NK-92 treated with Interleukin-12 subunit alpha and Interleukin-12 subunit beta, amount 100 ng/mL, for 24 hours (cell line): ENCODE data around the gene TKTL1.
"Not testable (repeated sequence)": the region's sequence is repeated elsewhere in the genome, so short reads cannot be mapped to it uniquely, and the experiment has no call there.

Source experiments
- DNase-seq: peaks from one replicate; lab custom pipeline; 2025; lab: John Stamatoyannopoulos, UW

Gene TKTL1

GRCh38 chrX:154309041-154309775 lies 13.6 kb downstream of the TKTL1 start:
- DNase-seq = no peak

DNA sequence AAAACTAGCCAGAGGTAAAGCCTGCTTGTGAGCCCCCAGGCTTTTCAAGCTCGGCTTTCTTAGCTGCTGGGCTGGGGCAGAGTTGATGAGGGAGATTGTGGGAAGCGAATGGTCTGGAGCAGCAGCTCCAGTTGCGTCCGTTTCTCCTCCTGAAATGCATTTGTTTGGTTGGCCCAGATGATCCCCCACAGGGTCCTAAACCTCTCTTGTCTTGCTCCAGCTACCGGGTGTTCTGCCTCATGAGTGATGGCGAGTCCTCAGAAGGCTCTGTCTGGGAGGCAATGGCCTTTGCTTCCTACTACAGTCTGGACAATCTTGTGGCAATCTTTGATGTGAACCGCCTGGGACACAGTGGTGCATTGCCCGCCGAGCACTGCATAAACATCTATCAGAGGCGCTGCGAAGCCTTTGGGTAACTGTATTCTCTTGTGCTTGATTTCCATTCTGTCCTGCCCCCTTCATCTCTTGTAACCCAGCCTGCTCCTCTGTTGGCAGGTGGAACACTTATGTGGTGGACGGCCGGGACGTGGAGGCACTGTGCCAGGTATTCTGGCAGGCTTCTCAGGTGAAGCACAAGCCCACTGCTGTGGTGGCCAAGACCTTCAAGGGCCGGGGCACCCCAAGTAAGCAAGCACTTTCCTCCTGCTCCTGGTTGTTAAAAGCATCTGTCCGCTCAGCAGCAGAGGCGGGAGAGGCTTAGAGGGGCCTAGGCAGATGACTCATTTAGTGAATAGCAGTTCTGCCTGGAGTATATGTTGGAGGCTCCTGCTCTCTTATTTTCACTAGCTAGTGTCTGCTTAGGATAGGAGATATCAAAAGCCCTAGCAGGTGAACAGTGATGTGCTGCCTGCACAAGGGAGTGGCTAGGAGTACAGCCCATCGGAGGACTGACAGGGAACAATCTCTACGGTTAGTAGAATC lies 15.3 kb downstream of the TKTL1 start:
- DNase-seq = no peak

- no peak for DNase-seq
Observed at GRCh38 chrX:154312116-154312515, 16.5 kb downstream of the TKTL1 start.

GRCh38 chrX:154313147-154313546 lies 17.6 kb downstream of the TKTL1 start:
- DNase-seq = no peak

GRCh38 chrX:154315416-154315815 lies 19.8 kb downstream of the TKTL1 start:
- DNase-seq = no peak

GRCh38 chrX:154317391-154317995 lies 21.9 kb downstream of the TKTL1 start:
- DNase-seq = no peak

DNA sequence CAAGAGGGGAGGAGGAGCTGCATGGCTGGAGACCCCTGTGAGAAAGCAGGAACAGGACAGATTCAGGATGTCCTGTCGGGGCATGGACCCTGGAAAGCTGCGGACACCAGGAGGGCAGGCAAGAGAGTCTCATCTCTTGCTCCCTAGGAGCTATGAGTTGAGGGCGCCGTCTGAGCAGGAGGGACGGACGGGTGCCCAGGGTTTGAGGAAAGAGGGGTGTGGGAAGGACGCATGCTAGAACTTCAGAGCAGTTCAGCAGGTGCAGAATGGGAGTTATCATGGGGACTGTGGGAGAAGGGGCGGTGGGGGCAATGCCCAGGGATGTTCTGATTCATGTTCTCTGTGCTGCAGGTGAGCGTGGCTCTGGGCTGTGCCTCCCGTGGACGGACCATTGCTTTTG lies 24.8 kb downstream of the TKTL1 start:
- no peak for DNase-seq

- DNase-seq = no peak
Observed at GRCh38 chrX:154321152-154321551, 25.6 kb downstream of the TKTL1 start.

GRCh38 chrX:154321594-154321993 lies 26.0 kb downstream of the TKTL1 start:
- no peak for DNase-seq

- DNase-seq = no peak
Observed at GRCh38 chrX:154322890-154323289, 27.3 kb downstream of the TKTL1 start.

DNA sequence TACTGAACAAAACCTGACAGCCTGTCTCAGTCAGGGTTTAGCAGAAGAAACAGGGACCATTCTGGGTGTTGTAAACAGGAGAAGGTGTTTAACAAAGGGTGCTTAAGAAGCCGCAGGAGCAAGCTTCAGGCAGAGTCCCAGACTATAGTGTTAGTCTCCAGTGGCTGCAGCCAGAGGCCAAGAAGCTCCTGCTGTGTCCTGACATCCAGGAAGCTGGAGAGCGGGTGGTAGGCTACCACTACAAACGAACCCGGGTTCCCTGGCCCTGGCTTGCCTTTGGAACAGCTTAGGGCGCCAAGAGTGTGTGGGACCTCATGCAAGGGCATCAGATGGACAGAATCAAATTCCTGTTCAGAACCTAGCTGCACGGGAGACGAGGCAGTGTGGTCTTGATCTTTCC lies 27.9 kb downstream of the TKTL1 start:
- DNase-seq = no peak

GRCh38 chrX:154325541-154325940 lies 29.9 kb downstream of the TKTL1 start:
- no peak for DNase-seq

GRCh38 chrX:154327038-154327820 lies 31.6 kb downstream of the TKTL1 start:
- no peak for DNase-seq

- no peak for DNase-seq
Observed at GRCh38 chrX:154328646-154329045, 33.1 kb downstream of the TKTL1 start.

DNA sequence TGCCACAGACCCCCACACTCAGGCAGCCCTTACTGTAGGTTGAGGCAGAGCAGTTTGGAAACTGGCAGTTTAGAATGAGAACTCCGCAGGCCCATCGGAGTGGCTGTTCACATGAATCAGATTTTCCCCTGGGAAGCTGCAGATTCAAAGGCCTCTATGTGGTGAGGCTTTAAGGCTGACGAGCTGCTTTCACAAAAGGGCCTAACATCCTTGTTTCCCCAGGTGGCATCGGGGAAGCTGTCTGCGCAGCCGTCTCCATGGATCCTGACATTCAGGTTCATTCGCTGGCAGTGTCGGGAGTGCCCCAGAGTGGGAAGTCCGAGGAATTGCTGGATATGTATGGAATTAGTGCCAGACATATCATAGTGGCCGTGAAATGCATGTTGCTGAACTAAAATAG lies 33.7 kb downstream of the TKTL1 start:
- DNase-seq = no peak

- no peak for DNase-seq
Observed at GRCh38 chrX:154332561-154332960, 37.0 kb downstream of the TKTL1 start.

GRCh38 chrX:154333116-154333515 lies 37.5 kb downstream of the TKTL1 start:
- no peak for DNase-seq

DNA sequence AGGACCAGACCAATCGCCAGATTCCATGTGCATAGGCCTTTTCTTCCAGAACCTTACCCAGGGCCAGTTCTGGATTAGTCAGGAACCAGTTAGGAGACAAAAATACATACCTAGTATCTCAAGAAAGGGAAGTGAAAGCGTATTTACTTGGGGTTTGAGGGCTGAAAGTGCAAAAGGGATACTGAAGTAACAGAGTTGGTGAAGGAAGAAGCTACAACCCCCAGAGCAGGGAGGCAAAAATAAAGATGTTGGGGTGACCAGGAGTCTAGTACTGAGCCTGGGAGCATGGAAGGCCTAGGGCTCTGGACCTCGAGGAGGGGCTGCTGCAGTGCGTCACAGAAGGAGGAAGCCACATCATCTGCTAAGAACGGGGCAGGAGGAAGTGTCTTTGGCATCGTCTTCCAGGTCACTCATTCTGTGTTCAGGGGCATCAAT lies 38.3 kb downstream of the TKTL1 start:
- no peak for DNase-seq

- no peak for DNase-seq
Observed at GRCh38 chrX:154334496-154334895, 38.9 kb downstream of the TKTL1 start.

DNA sequence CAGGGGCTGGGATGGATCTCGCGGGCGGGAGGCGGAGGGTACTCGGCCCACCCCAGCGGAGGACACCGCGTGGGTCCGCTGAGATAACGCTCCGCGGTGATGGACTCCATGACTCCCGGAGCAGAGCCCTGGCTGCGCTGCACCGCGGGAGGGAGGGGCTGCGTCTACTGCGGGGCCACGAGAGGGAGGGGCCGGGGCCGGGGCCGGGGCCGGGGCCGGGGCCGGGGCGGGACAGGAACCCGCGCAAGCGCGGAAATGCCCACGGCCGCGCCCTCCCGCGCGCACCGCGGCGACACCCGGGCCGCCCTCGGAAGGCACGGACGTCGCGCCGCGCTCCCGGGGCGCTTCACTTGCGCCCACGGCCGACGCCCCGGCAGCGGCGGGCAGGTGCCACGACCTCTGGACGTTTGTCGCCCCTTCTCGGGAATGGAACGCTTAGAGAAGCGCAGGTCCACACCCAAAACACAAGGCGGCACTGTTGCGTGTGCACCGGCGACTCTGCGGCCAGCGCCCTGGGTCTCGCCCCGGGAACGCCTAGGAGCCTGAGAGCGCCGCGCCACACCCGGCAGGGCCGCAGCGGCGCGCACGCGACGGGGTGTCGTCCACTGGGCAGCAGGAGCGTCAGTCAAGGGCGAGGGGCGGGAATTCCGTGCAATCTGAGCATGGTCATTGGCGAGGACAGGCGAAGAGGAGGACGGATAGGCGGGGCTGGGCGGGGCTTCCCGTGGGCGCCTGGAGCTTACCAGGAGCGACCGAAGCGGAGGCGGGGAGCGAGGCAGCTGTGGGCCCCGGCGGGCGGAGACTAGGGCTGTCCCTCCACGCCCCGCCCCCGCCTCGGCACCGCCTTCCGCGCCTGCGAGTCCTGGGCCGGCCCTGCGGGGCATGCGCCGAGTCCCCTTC lies 46.1 kb downstream of the TKTL1 start:
- not testable (repeated sequence) for DNase-seq

DNA sequence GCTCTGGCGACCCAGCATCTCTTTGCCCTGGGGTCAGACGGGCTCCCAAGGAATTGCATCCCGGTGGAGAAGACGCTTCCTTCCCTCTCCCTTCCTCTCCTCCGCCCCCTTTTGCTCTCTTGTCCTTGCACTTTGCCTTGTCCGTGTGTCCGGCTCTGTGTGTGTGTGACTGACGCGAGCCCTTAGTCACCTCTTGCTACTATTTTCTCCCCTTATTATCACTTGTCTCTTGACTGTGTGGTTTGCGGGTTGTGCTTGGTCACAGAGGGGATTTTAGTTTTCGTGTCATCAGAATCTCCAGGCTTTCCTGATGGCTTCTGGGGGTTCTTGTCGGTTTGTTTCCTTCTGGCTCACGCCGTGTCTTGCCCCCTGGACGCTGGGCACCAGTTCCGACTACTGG lies 47.5 kb downstream of the TKTL1 start:
- DNase-seq = not testable (repeated sequence)
